B cell (primary cell): ENCODE data around the gene ARHGEF7. TPM values are rescaled to one million over a fixed set of nuclear protein-coding genes. Genes with fewer than 3 reads are reported as not detected.
A peak's percentile ranks its signal among the peaks of the same experiment; 100 is the strongest.

Experiments
- ATAC-seq: fragments of 200-7000 bp; cut with Tn5 transposase; one replicate; pipeline ENCODE4 v1.10.0; 2021; ENCODE audit warnings: low read depth, mild to moderate bottlenecking, moderate number of reproducible peaks, moderate library complexity
- CTCF ChIA-PET: fragments of 350-600 bp; sonication (Branson Sonifier 250); formaldehyde crosslinking; loops from one replicate; lab custom pipeline; 2021; ENCODE audit warnings: antibody characterized with exemption, inconsistent platforms; lab: Charles Lee
- POLR2A ChIA-PET: fragments of 350-600 bp; sonication (Branson Sonifier 250); formaldehyde crosslinking; loops from one replicate; lab custom pipeline; 2021; ENCODE audit warnings: antibody characterized with exemption; lab: Charles Lee
- DNase-seq: peaks from one replicate; pipeline ENCODE4 v3.0.0; 2013
- H2AFZ ChIP-seq: 2 replicates; pipeline ENCODE4 v1.6.1; 2012; ENCODE audit warnings: mild to moderate bottlenecking, low read depth, low read length; ENCODE audit not compliant: insufficient read depth, poor library complexity, severe bottlenecking
- H3K27ac ChIP-seq, 2 donors: 1 replicate in 1 of 2; 2 replicates in 1 of 2; pipeline ENCODE4 v1.5.1; 2012 to 2013; ENCODE audit warnings: low read length in 2 of 2, mild to moderate bottlenecking in 2 of 2, moderate library complexity in 1 of 2
- H3K27me3 ChIP-seq, 4 experiments: fragments of 200-600 bp in 1 of 4; sonication (generic) in 1 of 4; replicated peaks in 1 of 4; 1 replicate in 2 of 4; 2 replicates in 2 of 4; pipeline versions ENCODE4 v1.6.1 to v1.7.0; 2013 to 2016; ENCODE audit warnings: low read length in 3 of 4, mild to moderate bottlenecking in 2 of 4, mixed read lengths in 1 of 4, moderate library complexity in 1 of 4; ENCODE audit not compliant: insufficient read depth in 4 of 4, control insufficient read depth in 3 of 4; ENCODE audit errors: control extremely low read depth in 1 of 4
- H3K36me3 ChIP-seq, 2 experiments: replicated peaks in 1 of 2; 1 replicate in 1 of 2; 2 replicates in 1 of 2; pipeline versions ENCODE4 v1.6.1 to v1.7.1; 2013; ENCODE audit warnings: low read length in 1 of 2; ENCODE audit not compliant: insufficient read depth in 2 of 2, control insufficient read depth in 1 of 2; ENCODE audit errors: control extremely low read depth in 1 of 2, extremely low read depth in 1 of 2
- H3K4me1 ChIP-seq, 2 donors: fragments of 200-600 bp in 1 of 2; sonication (generic) in 1 of 2; 1 replicate in 1 of 2; 2 replicates in 1 of 2; pipeline versions ENCODE4 v1.5.1 to v1.6.1; 2013 to 2017; ENCODE audit warnings: low read length in 2 of 2; ENCODE audit not compliant: control insufficient read depth in 2 of 2, insufficient read depth in 2 of 2
- H3K4me2 ChIP-seq: replicated peaks from 2 replicates; pipeline ENCODE3; 2012; ENCODE audit warnings: mild to moderate bottlenecking, low read depth, low read length; ENCODE audit not compliant: poor library complexity, severe bottlenecking
- H3K4me3 ChIP-seq, 5 experiments: fragments of 200-600 bp in 1 of 5; sonication (generic) in 1 of 5; 1 replicate in 3 of 5; 2 replicates in 2 of 5; pipeline versions ENCODE4 v1.5.1 to v1.7.0; 2011 to 2016; ENCODE audit warnings: low read length in 4 of 5, mild to moderate bottlenecking in 4 of 5, low read depth in 2 of 5, control low read depth in 1 of 5, moderate library complexity in 1 of 5; ENCODE audit not compliant: insufficient read depth in 1 of 5; ENCODE audit errors: control extremely low read depth in 1 of 5, extremely low read depth in 1 of 5
- H3K79me2 ChIP-seq: fragments of 200-600 bp; sonication (generic); one replicate; pipeline ENCODE4 v1.6.0; 2016; ENCODE audit warnings: low read length; ENCODE audit not compliant: control insufficient read depth, insufficient read depth
- H3K9ac ChIP-seq: fragments of 200-600 bp; sonication (generic); 2 replicates; pipeline ENCODE4 v1.6.1; 2017; ENCODE audit warnings: mild to moderate bottlenecking, low read length, moderate library complexity
- H3K9me3 ChIP-seq, 3 donors: one replicate each; pipeline versions ENCODE4 v1.6.1 to v1.7.1; 2013; ENCODE audit warnings: low read length in 2 of 3; ENCODE audit not compliant: control insufficient read depth in 2 of 3, insufficient read depth in 1 of 3; ENCODE audit errors: control extremely low read depth in 1 of 3
- H4K20me1 ChIP-seq: 2 replicates; pipeline ENCODE4 v1.6.0; 2012; ENCODE audit warnings: mild to moderate bottlenecking, low read length; ENCODE audit not compliant: insufficient read depth, control insufficient read depth, poor library complexity, severe bottlenecking
- H3K27ac Mint-ChIP-seq: one replicate; pipeline ENCODE4 v1.8.0; 2021; ENCODE audit warnings: mixed read lengths
- H3K27me3 Mint-ChIP-seq: one replicate; pipeline ENCODE4 v1.8.0; 2021; ENCODE audit warnings: mixed read lengths
- H3K4me1 Mint-ChIP-seq: one replicate; pipeline ENCODE4 v1.8.0; 2021; ENCODE audit warnings: mixed read lengths
- H3K4me3 Mint-ChIP-seq: one replicate; pipeline ENCODE4 v1.8.0; 2021; ENCODE audit warnings: mixed read lengths
- H3K9me3 Mint-ChIP-seq: one replicate; pipeline ENCODE4 v1.8.0; 2022; ENCODE audit warnings: mixed read lengths; ENCODE audit not compliant: insufficient read depth
- CTCF ChIP-seq: fragments of 200-600 bp; IDR thresholded peaks from one replicate; pipeline ENCODE4 v1.8.0; 2022; ENCODE audit warnings: antibody characterized with exemption, mild to moderate bottlenecking
- EZH2 ChIP-seq: IDR thresholded peaks from 2 replicates; pipeline ENCODE4 v1.6.1; 2012; ENCODE audit warnings: borderline replicate concordance, low read depth, mild to moderate bottlenecking, moderate library complexity, low read length; ENCODE audit not compliant: insufficient read depth, poor library complexity, severe bottlenecking
- WGBS: methylation state at CpG from one replicate; pipeline ENCODE4 v1.1.5; 2013; ENCODE audit warnings: missing lambda C conversion rate; ENCODE audit not compliant: insufficient coverage; 5-methylcytosine and 5-hydroxymethylcytosine counted together
- intact Hi-C: fragments of 100-400 bp; cut with micrococcal nuclease; formaldehyde crosslinking; loops from one replicate; pipeline ENCODE4 v1.10.0; 2022
- polyA plus RNA-seq: library from polyadenylated mRNA; depleted of rRNA; stranded (reverse); fragments of >200 nt; gene quantifications from 2 replicates; pipeline ENCODE4 v1.2.3, GENCODE V29; 2012
- total RNA-seq, 2 donors: library from RNA; stranded (reverse); fragments of 120-200 nt in 1 of 2; gene quantifications; 1 replicate in 1 of 2; 2 replicates in 1 of 2; pipeline versions ENCODE4 v1.2.3 to v1.2.4, GENCODE V29; 2013 to 2022

The ARHGEF7 gene
- total and polyA plus RNA-seq, 2 donors (not counting 1 experiment from before 2014, with no cell fraction given): 62.3 to 125 TPM

DNA sequence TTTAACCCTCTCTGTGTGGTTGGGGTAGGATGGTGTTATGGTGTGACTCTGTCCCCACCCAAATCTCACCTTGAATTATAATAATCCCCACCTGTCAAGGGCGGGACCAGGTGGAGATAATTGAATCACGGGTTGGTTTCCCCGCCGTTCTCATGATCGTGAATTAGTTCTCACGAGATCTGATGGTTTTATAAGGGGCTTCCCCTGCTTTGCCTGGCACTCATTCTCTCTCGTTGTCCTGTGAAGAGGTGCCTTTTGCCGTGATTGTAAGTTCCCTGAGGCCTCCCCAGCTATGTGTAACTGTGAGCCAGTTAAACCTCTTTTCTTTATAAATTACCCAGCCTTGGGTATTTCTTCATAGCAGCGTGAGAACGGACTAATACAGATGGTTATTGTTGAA is 68.8 kb downstream of the ARHGEF7 start:
- H3K9ac ChIP-seq: peak overlapping the region; percentile 57
- H3K4me3 ChIP-seq: peak overlapping the region in 4 of 5 experiments; percentile 10 to 45 (median 36)
- intact Hi-C loops: loop anchor here (1.0 to 10.0 kb wide), 6 partner anchors 21 to 709 kb away; partner anchors contain the start of gene ANKRD10
- ATAC-seq (no peak), DNase-seq (peak; percentile 71)
- no peaks in the 10 kb centered on the region for H3K9me3 Mint-ChIP-seq
- peak overlapping the region; percentile 77 for H3K4me2 ChIP-seq
- H3K27ac ChIP-seq: peak overlapping the region; percentile 92 to 95
- TF ChIP-seq CTCF: no peak
- TF ChIP-seq EZH2: no peak
- H2AFZ ChIP-seq: peak overlapping the region; percentile 16
- peaks cover 37% of the 10 kb centered on the region for H4K20me1 ChIP-seq
- CTCF ChIA-PET: interaction anchor here (1.5 to 4.0 kb wide), 6 partner anchors 15 to 116 kb away, joined by 3 to 22 read pairs (median 14); no protein-coding TSS in a partner anchor
- no peaks in the 10 kb centered on the region for H3K9me3 ChIP-seq
- H3K27ac Mint-ChIP-seq: peak overlapping the region; percentile 97
- H3K4me3 Mint-ChIP-seq: peak overlapping the region; percentile 86
- H3K36me3 ChIP-seq: no peaks in the 10 kb centered on the region
- H3K4me1 Mint-ChIP-seq: peaks cover 95% of the 10 kb centered on the region
- H3K4me1 ChIP-seq: peaks cover 74 to 92% of the 10 kb centered on the region in 2 donors
- H3K27me3 Mint-ChIP-seq: no peaks in the 10 kb centered on the region
- H3K79me2 ChIP-seq: peaks cover 91% of the 10 kb centered on the region
- POLR2A ChIA-PET: interaction anchor here (2.0 kb wide), 1 partner anchor 19 kb away, joined by 4 read pairs; no protein-coding TSS in a partner anchor
- 13% methylated on average over 5 of the region's 10 CpGs for WGBS
- no peaks in the 10 kb centered on the region for H3K27me3 ChIP-seq
